H1 (cell line): ENCODE data around the gene PRSS38. TPM values are rescaled to one million over a fixed set of nuclear protein-coding genes. Genes with fewer than 3 reads are reported as not detected.

Experiments
- CTCF ChIA-PET: fragments of 300-600 bp; sonication (Branson Sonifier 250); formaldehyde crosslinking; loops from one replicate; lab custom pipeline; 2021; ENCODE audit not compliant: partially characterized antibody; lab: Charles Lee
- POLR2A ChIA-PET: fragments of 300-600 bp; sonication (Branson Sonifier 250); formaldehyde crosslinking; loops from one replicate; lab custom pipeline; 2021; ENCODE audit warnings: inconsistent platforms; ENCODE audit not compliant: partially characterized antibody; lab: Charles Lee
- DNase-seq, 2 experiments: peaks; one replicate each; pipeline versions ENCODE4 v3.0.0 to v3.0.0-alpha.2; 2010 to 2022; ENCODE audit warnings: low spot score in 2 of 2, low read depth in 1 of 2, mixed read lengths in 1 of 2
- FAIRE-seq: peaks from 2 replicates; lab custom pipeline; 2011; peaks lifted over from hg19 to GRCh38; lab: Jason Lieb, UNC
- H2AFZ ChIP-seq: 2 replicates; pipeline ENCODE4 v1.8.1; 2012; ENCODE audit warnings: low read length, inconsistent platforms
- H2AK5ac ChIP-seq: 2 replicates; pipeline ENCODE4 v1.6.1; 2013; ENCODE audit warnings: low read depth, low read length
- H2BK120ac ChIP-seq: replicated peaks from 2 replicates; pipeline ENCODE3; 2013; ENCODE audit warnings: low read depth, low read length, inconsistent platforms
- H2BK12ac ChIP-seq: 2 replicates; pipeline ENCODE4 v1.6.1; 2013; ENCODE audit warnings: low read depth, low read length
- H2BK15ac ChIP-seq: 2 replicates; pipeline ENCODE4 v1.6.1; 2013; ENCODE audit warnings: low read length
- H2BK20ac ChIP-seq: 2 replicates; pipeline ENCODE4 v1.6.1; 2013; ENCODE audit warnings: low read length
- H2BK5ac ChIP-seq: 2 replicates; pipeline ENCODE4 v1.6.1; 2013; ENCODE audit warnings: low read depth, low read length
- H3K14ac ChIP-seq: 2 replicates; pipeline ENCODE4 v1.6.1; 2013; ENCODE audit warnings: inconsistent platforms; ENCODE audit not compliant: insufficient read length
- H3K18ac ChIP-seq: 2 replicates; pipeline ENCODE4 v1.6.1; 2013; ENCODE audit warnings: low read length; ENCODE audit errors: extremely low read depth
- H3K23ac ChIP-seq: 2 replicates; pipeline ENCODE4 v1.6.1; 2013; ENCODE audit warnings: inconsistent platforms; ENCODE audit not compliant: insufficient read length
- H3K23me2 ChIP-seq: 2 replicates; pipeline ENCODE4 v1.6.1; 2013; ENCODE audit warnings: low read depth, low read length
- H3K27ac ChIP-seq: 2 replicates; pipeline ENCODE4 v1.6.1; 2011; ENCODE audit warnings: low read depth, low read length, inconsistent platforms
- H3K27me3 ChIP-seq, 4 experiments: replicated peaks in 1 of 4; 1 replicate in 1 of 4; 2 replicates in 3 of 4; pipeline versions ENCODE4 v1.6.1 to v1.8.1; 2011 to 2013; ENCODE audit warnings: low read length in 3 of 4, mild to moderate bottlenecking in 3 of 4, inconsistent platforms in 2 of 4, mixed read lengths in 2 of 4, moderate library complexity in 1 of 4; ENCODE audit not compliant: control insufficient read depth in 3 of 4, insufficient read depth in 3 of 4; ENCODE audit errors: extremely low read depth in 1 of 4
- H3K36me3 ChIP-seq, 4 experiments: 2 replicates each; pipeline versions ENCODE4 v1.6.1 to v1.8.1; 2011 to 2013; ENCODE audit warnings: mild to moderate bottlenecking in 4 of 4, low read length in 3 of 4, moderate library complexity in 2 of 4, control low read depth in 1 of 4, inconsistent platforms in 1 of 4; ENCODE audit not compliant: insufficient read depth in 4 of 4, control insufficient read depth in 2 of 4
- H3K4ac ChIP-seq: replicated peaks from 2 replicates; pipeline ENCODE3; 2013; ENCODE audit warnings: low read length, low read depth, mixed read lengths, inconsistent platforms; ENCODE audit not compliant: insufficient read length
- H3K4me1 ChIP-seq, 4 experiments: replicated peaks in 1 of 4; 1 replicate in 1 of 4; 2 replicates in 3 of 4; pipeline versions ENCODE4 v1.6.1 to v1.8.1; 2011 to 2013; ENCODE audit warnings: low read length in 3 of 4, inconsistent platforms in 2 of 4, mixed read lengths in 1 of 4; ENCODE audit not compliant: insufficient read depth in 4 of 4, control insufficient read depth in 3 of 4
- H3K4me2 ChIP-seq, 2 experiments: 2 replicates each; pipeline versions ENCODE4 v1.6.1 to v1.8.1; 2011 to 2013; ENCODE audit warnings: low read depth in 2 of 2, low read length in 2 of 2, control low read depth in 1 of 2, inconsistent platforms in 1 of 2, mild to moderate bottlenecking in 1 of 2; ENCODE audit not compliant: insufficient read depth in 1 of 2
- H3K4me3 ChIP-seq, 4 experiments: fragments of 200-600, 300-600 bp in 1 of 4; sonication (generic), shearing (Covaris generic), sonication (Bioruptor Twin) in 1 of 4; 2 replicates each; pipeline versions ENCODE4 v1.5.1 to v1.8.1; 2011 to 2016; ENCODE audit warnings: low read length in 4 of 4, low read depth in 3 of 4, control low read depth in 2 of 4, inconsistent platforms in 2 of 4, mild to moderate bottlenecking in 2 of 4, mixed read lengths in 1 of 4, moderate library complexity in 1 of 4; ENCODE audit not compliant: insufficient read depth in 2 of 4; ENCODE audit errors: extremely low read depth in 1 of 4
- H3K56ac ChIP-seq: replicated peaks from 2 replicates; pipeline ENCODE3; 2013; ENCODE audit warnings: low read depth, mild to moderate bottlenecking, mixed read lengths, low read length, inconsistent platforms; ENCODE audit not compliant: insufficient read length
- H3K79me1 ChIP-seq: 2 replicates; pipeline ENCODE4 v1.6.1; 2013; ENCODE audit warnings: low read depth, low read length, control low read depth
- H3K79me2 ChIP-seq, 2 experiments: 2 replicates each; pipeline versions ENCODE4 v1.6.1 to v1.8.1; 2012 to 2013; ENCODE audit warnings: low read length in 2 of 2, mild to moderate bottlenecking in 2 of 2, inconsistent platforms in 1 of 2; ENCODE audit not compliant: insufficient read depth in 2 of 2, control insufficient read depth in 1 of 2
- H3K9ac ChIP-seq, 4 experiments: replicated peaks in 1 of 4; 1 replicate in 1 of 4; 2 replicates in 3 of 4; pipeline versions ENCODE4 v1.6.1 to v1.8.1; 2011 to 2013; ENCODE audit warnings: low read depth in 3 of 4, low read length in 3 of 4, control low read depth in 2 of 4, mild to moderate bottlenecking in 2 of 4, moderate library complexity in 2 of 4, inconsistent platforms in 1 of 4; ENCODE audit errors: extremely low read depth in 1 of 4
- H3K9me3 ChIP-seq, 2 experiments: 2 replicates each; pipeline versions ENCODE4 v1.6.1 to v1.8.1; 2012 to 2013; ENCODE audit warnings: mild to moderate bottlenecking in 2 of 2, moderate library complexity in 2 of 2, control low read depth in 1 of 2, inconsistent platforms in 1 of 2, low read depth in 1 of 2, low read length in 1 of 2, mixed read lengths in 1 of 2; ENCODE audit not compliant: insufficient read depth in 2 of 2
- H4K20me1 ChIP-seq, 2 experiments: replicated peaks in 1 of 2; 2 replicates each; pipeline versions ENCODE3 to v1.8.1; 2011 to 2013; ENCODE audit warnings: inconsistent platforms in 2 of 2, low read length in 2 of 2, mild to moderate bottlenecking in 1 of 2; ENCODE audit not compliant: insufficient read depth in 2 of 2, control insufficient read depth in 1 of 2
- H4K5ac ChIP-seq: 2 replicates; pipeline ENCODE4 v1.6.1; 2013; ENCODE audit warnings: low read length, low read depth, mixed read lengths, inconsistent platforms; ENCODE audit not compliant: insufficient read length
- H4K8ac ChIP-seq: 2 replicates; pipeline ENCODE4 v1.8.0; 2013; ENCODE audit warnings: mild to moderate bottlenecking, moderate library complexity, low read length, inconsistent platforms; ENCODE audit not compliant: insufficient read depth; ENCODE audit errors: extremely low read depth
- H4K91ac ChIP-seq: replicated peaks from 2 replicates; pipeline ENCODE3; 2013; ENCODE audit warnings: low read length, mixed read lengths, inconsistent platforms; ENCODE audit not compliant: insufficient read length
- BRCA1 ChIP-seq: IDR thresholded peaks from 2 replicates; pipeline ENCODE4 v1.6.1; 2012; ENCODE audit warnings: low read depth, low read length, improper control_type of control experiment
- CHD1 ChIP-seq: IDR thresholded peaks from 2 replicates; pipeline ENCODE4 v1.6.1; 2012; ENCODE audit warnings: low read depth, low read length, improper control_type of control experiment
- CHD2 ChIP-seq: IDR thresholded peaks from 2 replicates; pipeline ENCODE4 v1.6.1; 2012; ENCODE audit warnings: low read length, improper control_type of control experiment
- GTF2F1 ChIP-seq: IDR thresholded peaks from 2 replicates; pipeline ENCODE4 v1.6.1; 2012; ENCODE audit warnings: low read depth, low read length, improper control_type of control experiment, borderline replicate concordance
- JUND ChIP-seq: IDR thresholded peaks from 2 replicates; pipeline ENCODE4 v1.6.1; 2011; ENCODE audit warnings: mild to moderate bottlenecking, improper control_type of control experiment, low read length
- KDM1A ChIP-seq: fragments of 200-600, 300-600 bp; sonication (generic); IDR thresholded peaks from 2 replicates; pipeline ENCODE4 v1.7.1; 2016; ENCODE audit warnings: mild to moderate bottlenecking, low read length, borderline replicate concordance
- MAFK ChIP-seq: IDR thresholded peaks from 2 replicates; pipeline ENCODE4 v1.6.1; 2012; ENCODE audit warnings: low read depth, mild to moderate bottlenecking, improper control_type of control experiment, low read length
- PHF8 ChIP-seq: fragments of 200-600 bp; sonication (generic); conservative IDR thresholded peaks from 2 replicates; pipeline ENCODE4 v1.7.1; 2012; ENCODE audit warnings: low read depth, mild to moderate bottlenecking, inconsistent platforms, low read length, moderate library complexity
- POLR2AphosphoS5 ChIP-seq: IDR thresholded peaks from 2 replicates; pipeline ENCODE4 v1.6.1; 2011; ENCODE audit warnings: low read depth, low read length
- SP1 ChIP-seq: IDR thresholded peaks from 2 replicates; pipeline ENCODE4 v1.6.1; 2011; ENCODE audit warnings: low read depth, low read length
- TAF1 ChIP-seq: IDR thresholded peaks from 2 replicates; pipeline ENCODE4 v1.6.1; 2011; ENCODE audit warnings: mild to moderate bottlenecking, low read depth, low read length
- WGBS, 2 experiments: shearing (Covaris generic) in 1 of 2; methylation state at CpG; one replicate each; pipeline versions ENCODE4 v1.1.6 to v1.1.7; 2013 to 2015; ENCODE audit warnings: low lambda C conversion rate in 2 of 2, mixed read lengths in 2 of 2, inconsistent platforms in 1 of 2, low coverage in 1 of 2, missing lambda C conversion rate in 1 of 2; ENCODE audit not compliant: insufficient replicate concordance in 2 of 2, insufficient coverage in 1 of 2, insufficient read length in 1 of 2; ENCODE audit errors: extremely low coverage in 1 of 2, missing lambda C conversion rate in 1 of 2; 5-methylcytosine and 5-hydroxymethylcytosine counted together
- polyA plus RNA-seq, 7 experiments: library from polyadenylated mRNA; depleted of rRNA in 3 of 7; stranded (reverse) in 5 of 7; unstranded in 2 of 7; fragments of >200 nt in 5 of 7; fragments of 200-250 nt in 2 of 7; gene quantifications; 1 replicate in 5 of 7; 2 replicates in 1 of 7; 4 replicates in 1 of 7; pipeline versions ENCODE4 v1.2.1 to v1.2.3, GENCODE V29; 2011 to 2013; ENCODE audit warnings: missing spikeins in 2 of 7, mixed read lengths in 2 of 7
- total RNA-seq: library from RNA; stranded (reverse); fragmentation: NEBNext Ultra II Directional; extraction: Animal tissue kit (Norgen Biotek cat#: 25700); gene quantifications from 2 replicates; pipeline ENCODE4 v1.2.1, GENCODE V29; 2021
- TF ChIP-seq, protein P1 (sequence below): IDR thresholded peaks from 2 replicates; pipeline ENCODE4 v1.6.1; 2011; ENCODE audit warnings: low read length, improper control_type of control experiment

PRSS38 gene
- total and polyA plus RNA-seq, 2 of the 8 experiments (the other 6 are each of a cell fraction or from before 2014, with no cell fraction given), result not detected

DNA sequence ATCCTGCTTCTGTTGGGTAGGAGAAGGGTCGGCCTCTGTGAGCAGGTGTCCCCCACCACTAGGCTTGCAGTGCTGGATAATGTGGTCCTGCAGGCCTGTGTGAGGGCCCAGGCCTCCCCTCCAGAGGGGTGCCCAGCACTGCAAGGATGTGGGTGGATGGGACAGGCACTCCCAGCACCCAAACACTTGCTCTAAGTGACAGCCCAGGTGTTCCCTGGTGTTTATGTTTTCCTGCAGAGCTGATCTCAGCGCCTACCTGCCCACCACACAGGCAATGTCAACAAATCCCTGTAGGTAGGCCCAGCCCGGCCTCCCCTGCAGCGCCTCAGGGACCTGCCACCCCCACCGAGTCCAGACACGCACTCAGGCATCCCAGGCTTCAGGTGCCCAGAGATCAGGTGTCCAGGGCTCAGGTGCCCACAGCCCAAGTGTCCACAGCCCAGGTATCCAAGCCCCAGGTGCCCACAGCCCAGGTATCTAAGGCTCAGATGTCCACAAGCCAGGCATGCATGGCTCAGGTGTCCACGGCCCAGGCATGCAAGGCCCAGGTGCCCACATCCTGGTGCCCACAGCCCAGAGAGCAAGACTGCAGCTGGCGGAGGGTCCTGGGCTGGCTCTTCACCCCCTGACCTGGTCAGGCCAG, 73.0 kb downstream of the PRSS38 start:
- Histone ChIP-seq H2AK5ac (no peak overlapping the region; the same call in 1 of the 2 replicates), H3K4me3 (peak overlapping the region in 1 of 4 experiments; percentile 72; a peak in 1 of 8 replicates), H3K79me2 (no peaks in the 10 kb centered on the region), H3K79me1 (no peaks in the 10 kb centered on the region), H4K8ac (no peak overlapping the region), H3K9ac (no peak overlapping the region), H2AFZ (no peak overlapping the region; the same call in 1 of the 2 replicates), H3K14ac (no peak overlapping the region), H2BK15ac (peak overlapping the region; percentile 72; the same call in 1 of the 2 replicates), H3K9me3 (no peaks in the 10 kb centered on the region), H3K23ac (no peak overlapping the region), H3K27ac (no peak overlapping the region), H2BK5ac (peak overlapping the region; percentile 60; the same call in 1 of the 2 replicates), H3K4ac (peak overlapping the region; percentile 66), H4K20me1 (no peaks in the 10 kb centered on the region), H3K23me2 (peaks cover 13% of the 10 kb centered on the region; the same call in 1 of the 2 replicates), H3K56ac (no peak overlapping the region), H2BK120ac (peak overlapping the region; percentile 21), H2BK12ac (peak overlapping the region; percentile 75; the same call in 1 of the 2 replicates), H3K36me3 (no peaks in the 10 kb centered on the region), H3K4me1 (peaks cover 0 to 29% (median 11%) of the 10 kb centered on the region in 4 experiments; a peak in 6 of 7 replicates), H4K5ac (peak overlapping the region; percentile 16), H3K27me3 (no peaks in the 10 kb centered on the region; a peak in 2 of 7 replicates), H2BK20ac (peak overlapping the region; percentile 80; the same call in 1 of the 2 replicates), H4K91ac (peak overlapping the region; percentile 47), H3K18ac (peak overlapping the region; percentile 60), H3K4me2 (peak overlapping the region; percentile 75 to 88; a peak in 2 of 4 replicates)
- peak in 1 of 2 experiments; percentile 44 for DNase-seq
- ChIA-PET CTCF (interaction anchor here (1.0 to 1.4 kb wide), 3 partner anchors 10 to 407 kb away, joined by 3 to 4 read pairs (median 3); no protein-coding TSS in a partner anchor), POLR2A (interaction anchor here (0.9 to 1.6 kb wide), 3 partner anchors 8 to 128 kb away, joined by 3 to 5 read pairs (median 4); no protein-coding TSS in a partner anchor)
- whole genome bisulfite sequencing, 2 experiments, result 80% methylated on average over 8 of the region's 8 CpGs; no CpG with 5 or more reads in 1 of the 2 experiments
- no peak for FAIRE-seq
- TF ChIP-seq GTF2F1 (no peak), PHF8 (no peak), POLR2AphosphoS5 (no peak), CHD2 (no peak), SP1 (no peak), CHD1 (no peak), JUND (no peak), BRCA1 (no peak), MAFK (no peak), TAF1 (no peak), KDM1A (no peak)
- TF ChIP-seq, protein P1, sequence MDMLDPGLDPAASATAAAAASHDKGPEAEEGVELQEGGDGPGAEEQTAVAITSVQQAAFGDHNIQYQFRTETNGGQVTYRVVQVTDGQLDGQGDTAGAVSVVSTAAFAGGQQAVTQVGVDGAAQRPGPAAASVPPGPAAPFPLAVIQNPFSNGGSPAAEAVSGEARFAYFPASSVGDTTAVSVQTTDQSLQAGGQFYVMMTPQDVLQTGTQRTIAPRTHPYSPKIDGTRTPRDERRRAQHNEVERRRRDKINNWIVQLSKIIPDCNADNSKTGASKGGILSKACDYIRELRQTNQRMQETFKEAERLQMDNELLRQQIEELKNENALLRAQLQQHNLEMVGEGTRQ, result no peak
